GM19324 (cell line): ENCODE measurements around the gene SPATA16.
"Not testable (repeated sequence)": the region's sequence is repeated elsewhere in the genome, so short reads cannot be mapped to it uniquely, and the experiment has no call there.

Source experiments
- ATAC-seq: cut with Tn5 transposase; IDR thresholded peaks from one replicate; pipeline ENCODE4 v1.9.1; 2021; ENCODE audit warnings: mild to moderate bottlenecking, moderate library complexity; ENCODE audit not compliant: unreplicated experiment, low FRiP score

Gene SPATA16

DNA sequence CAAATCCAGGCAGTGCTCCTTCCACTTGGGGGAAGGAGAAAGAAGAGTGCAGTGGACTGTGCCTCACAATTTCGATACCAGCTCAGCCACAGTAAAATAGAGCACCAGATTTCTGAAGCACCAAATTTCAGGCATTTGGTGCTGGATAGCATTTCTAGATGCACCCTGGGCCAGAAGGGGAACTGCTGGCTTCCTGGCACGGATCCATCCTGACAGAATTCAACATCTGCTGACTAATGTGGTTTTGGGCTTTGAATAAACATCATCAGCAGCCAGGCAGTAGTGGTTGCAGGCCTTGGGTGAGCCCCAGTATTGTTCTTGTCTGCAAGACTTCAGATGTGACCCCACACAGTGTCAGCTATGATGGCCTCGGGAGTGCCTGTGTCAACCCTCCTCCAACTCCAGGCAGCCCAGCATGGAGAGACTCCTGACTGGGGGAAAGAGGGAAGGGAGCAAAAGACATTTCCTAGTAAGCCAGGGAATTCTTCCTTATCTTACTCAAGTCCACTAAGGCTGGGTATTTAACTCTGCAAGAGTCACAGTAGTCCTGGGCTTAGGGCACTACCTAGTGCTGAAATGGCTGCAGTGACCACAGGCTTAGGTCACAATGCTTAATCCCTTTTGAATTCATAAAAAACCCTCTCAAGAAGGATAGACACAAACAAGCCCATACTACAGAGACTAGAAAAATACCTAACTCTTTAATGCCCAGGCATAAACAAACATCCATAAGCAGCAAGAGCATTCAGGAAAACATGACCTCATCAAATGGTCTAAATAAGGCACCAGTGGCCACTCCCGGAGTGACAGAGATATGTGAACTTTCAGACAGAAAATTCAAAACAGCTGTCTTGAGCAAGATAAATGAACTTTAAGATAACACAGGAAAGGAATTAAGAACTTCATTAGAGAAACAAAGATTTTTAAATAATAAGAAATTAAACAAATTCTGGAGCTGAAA lies 74.7 kb downstream of the SPATA16 start:
- ATAC-seq, result no peak

GRCh38 chr3:173065543-173065981 lies 75.5 kb downstream of the SPATA16 start:
- no peak for ATAC-seq

DNA sequence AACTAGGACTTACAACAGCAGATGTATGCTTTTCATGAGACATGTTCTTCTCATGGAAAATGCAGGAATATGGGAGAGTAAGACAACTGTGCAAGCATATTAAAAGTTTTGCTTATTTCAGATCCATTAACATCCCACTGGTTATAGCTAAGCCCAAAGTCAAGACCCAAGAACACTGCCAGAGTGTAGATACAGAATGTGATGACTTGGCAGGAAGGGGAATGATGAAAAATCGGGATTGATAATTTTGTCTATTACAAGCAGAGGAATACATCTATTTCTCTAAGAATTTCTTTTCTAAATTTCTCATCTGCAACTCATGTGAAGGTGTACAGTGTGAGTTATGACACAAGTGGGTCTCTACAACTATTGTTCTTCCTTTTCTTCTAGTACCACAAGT lies 76.4 kb downstream of the SPATA16 start:
- ATAC-seq, result no peak

- no peak for ATAC-seq
Measured at GRCh38 chr3:173058229-173058628, 82.8 kb downstream of the SPATA16 start.

GRCh38 chr3:173055228-173055933 lies 85.7 kb downstream of the SPATA16 start:
- ATAC-seq, result no peak

DNA sequence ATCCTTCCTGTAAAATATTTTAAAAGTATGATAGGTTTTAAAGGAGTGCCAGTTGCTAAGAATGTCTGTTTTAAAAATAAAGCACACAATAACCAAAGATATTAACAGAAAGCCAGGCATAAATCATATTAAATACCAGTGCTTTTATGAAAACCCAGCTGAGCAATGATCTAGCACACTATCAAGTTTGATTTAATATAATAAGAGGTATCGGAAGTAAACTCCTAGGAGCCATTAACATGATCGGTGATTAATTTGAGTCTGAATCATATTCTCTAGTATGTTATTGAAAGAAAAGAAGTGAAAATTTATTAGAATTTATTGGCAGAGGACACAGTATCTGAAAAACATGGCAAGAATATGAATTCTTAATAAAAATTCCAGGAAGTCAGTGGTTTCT lies 91.7 kb downstream of the SPATA16 start:
- ATAC-seq, result no peak

GRCh38 chr3:173045770-173046382 lies 95.2 kb downstream of the SPATA16 start:
- ATAC-seq, result no peak

DNA sequence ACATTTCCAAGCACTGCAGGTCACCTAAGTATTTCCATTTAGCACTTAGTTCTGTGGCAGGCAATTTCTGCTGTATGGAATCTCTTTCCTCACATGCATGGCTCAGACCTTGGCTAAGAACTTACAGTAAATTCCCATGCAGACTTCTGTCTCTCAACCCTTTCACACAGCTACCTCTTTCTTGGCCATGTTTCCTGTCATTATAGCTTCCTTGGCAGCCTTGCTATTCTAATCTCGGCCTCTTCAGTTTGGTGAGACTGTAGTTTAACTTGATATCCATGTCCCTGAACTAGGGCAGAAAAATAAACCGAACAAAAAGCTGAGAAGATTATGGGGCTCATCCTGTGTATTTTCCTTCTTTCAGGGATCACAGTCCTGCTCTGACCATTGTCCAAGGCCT lies 96.0 kb downstream of the SPATA16 start:
- no peak for ATAC-seq

DNA sequence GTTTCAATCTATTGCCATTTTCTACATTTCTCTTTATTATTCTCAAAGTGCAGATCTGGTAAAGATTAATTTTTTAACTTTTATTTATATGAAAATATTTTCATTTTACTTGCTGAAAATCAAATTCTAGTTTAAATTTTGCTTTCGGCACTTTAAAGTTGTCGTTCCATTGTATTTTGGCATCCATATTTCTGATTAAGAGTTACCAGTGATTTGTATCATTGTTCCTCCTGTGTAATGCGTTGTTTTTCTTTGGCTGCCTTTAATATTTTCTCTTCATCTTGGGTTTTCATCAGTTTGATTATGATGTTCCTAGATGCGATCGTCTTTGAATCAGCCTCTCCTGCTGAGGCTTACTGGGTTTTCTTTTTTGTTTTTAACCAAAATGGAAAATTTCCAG lies 97.3 kb downstream of the SPATA16 start:
- ATAC-seq, result no peak

- no peak for ATAC-seq
Measured at GRCh38 chr3:173038484-173038871, 102.6 kb downstream of the SPATA16 start.

GRCh38 chr3:173037840-173038483 lies 103.1 kb downstream of the SPATA16 start:
- ATAC-seq, result no peak

- no peak for ATAC-seq
Measured at GRCh38 chr3:173030273-173030672, 110.8 kb downstream of the SPATA16 start.

DNA sequence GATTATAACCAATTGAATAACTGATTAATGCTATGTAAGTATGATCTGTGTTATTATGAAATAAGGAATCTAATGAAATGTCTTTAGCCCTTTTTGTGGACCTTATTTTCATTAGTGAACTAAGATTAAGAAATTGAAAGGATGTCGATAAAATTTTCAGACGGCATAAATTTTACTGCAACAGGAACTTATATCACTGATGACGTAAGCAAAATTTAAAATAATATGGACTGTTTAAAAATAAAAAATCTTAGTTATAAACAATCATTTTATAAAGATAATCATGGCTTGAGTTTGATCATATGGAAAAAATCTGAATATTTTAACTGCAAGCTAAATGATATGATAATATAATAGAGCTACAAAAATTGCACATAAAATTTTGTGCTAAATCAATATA lies 112.7 kb downstream of the SPATA16 start:
- no peak for ATAC-seq

DNA sequence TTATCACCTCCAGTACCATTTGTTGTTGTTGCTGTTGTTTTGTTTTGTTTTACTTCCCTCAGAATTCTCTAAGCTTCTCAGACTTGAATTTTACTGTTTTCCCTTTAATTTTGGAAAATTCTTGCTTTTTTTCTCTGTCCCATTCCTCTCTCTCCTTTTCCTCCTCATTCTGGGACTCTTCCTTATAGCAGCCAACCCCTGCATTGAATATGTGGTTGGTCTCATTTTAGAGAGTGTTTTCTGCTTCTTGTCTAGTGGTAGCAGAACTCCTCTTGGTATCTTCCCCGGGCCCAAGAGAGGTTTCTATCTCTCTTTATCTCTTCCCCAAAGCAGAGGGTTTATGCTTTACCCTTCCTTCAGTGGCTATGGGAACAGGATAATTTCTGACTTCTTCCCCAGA lies 113.6 kb downstream of the SPATA16 start:
- ATAC-seq, result no peak

- no peak for ATAC-seq
Measured at GRCh38 chr3:173025941-173026340, 115.1 kb downstream of the SPATA16 start.

GRCh38 chr3:173021547-173022185 lies 119.4 kb downstream of the SPATA16 start:
- no peak for ATAC-seq

GRCh38 chr3:173020128-173020527 lies 120.9 kb downstream of the SPATA16 start:
- not testable (repeated sequence) for ATAC-seq

DNA sequence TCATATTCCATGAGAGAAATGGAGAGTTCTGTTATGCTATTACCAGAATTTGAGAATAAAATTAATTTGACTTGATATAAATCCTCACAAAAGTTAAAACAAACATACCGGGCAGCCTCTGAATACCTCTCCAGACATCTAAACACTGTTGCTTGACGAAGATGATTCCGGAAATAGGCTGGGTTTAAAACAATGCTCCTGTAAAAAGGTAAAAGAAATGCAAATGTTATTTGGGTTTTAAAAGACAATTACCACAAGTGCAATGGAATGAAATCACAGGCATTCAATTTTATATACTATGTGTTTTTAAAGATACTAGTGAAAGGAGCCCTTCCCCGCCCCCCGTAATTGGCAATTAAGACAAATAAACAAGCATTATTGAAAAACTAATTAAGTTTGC lies 121.7 kb downstream of the SPATA16 start:
- no peak for ATAC-seq

DNA sequence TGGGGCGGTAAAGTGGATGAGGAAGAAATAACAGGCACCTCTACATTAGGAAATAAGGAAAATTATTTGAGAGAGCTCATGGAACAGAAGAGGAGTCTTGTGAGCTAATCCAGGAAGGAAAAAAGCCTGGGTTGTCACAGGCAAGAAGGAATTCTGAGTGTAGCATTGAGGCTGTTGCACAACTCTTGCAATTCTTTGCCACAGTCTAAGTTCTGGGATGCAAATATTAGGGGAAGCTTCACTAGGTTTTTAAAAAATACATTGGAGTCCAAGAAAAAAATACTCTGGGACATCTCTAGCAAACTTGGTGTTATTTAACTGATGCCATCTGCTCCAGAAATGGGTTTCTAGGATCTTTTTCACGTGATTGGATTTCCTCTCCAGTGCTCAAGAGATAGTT lies 122.3 kb downstream of the SPATA16 start:
- no peak for ATAC-seq

DNA sequence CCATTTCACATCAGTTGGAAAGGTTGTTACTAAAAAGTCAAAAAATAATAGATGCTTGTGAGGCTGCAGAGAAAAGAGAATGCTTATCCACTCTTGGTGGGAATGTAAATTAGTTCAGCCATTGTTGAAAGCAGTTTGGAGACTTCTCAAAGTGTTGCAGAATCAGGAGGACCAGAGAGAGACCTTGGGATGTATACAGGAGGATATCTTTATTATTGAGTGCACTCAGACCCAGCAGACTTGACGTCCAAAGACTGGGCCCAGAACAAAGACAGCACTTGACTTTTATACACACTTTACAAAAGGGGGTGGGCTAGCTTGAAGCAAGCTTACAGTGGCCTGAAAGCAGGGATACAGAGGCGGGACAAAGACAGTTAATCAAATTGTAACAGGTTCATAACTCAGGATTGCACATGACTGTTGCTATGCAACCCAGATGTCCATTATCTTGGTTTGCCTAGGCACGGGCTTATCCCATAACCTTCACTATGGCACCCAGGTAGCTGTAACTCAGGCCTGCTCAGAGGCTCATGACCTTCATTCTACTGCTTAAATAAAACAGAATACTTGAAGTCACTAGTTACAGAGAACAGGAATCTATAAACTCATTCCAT lies 127.7 kb downstream of the SPATA16 start:
- ATAC-seq, result no peak
